Erythroblast (primary cell): ENCODE data around the gene C22orf15.

Experiments
- GATA1 ChIP-seq: IDR thresholded peaks from 2 replicates; pipeline ENCODE4 v1.6.1; 2011; ENCODE audit warnings: low read depth, mild to moderate bottlenecking, control low read depth, low read length, moderate library complexity
- POLR2A ChIP-seq: IDR thresholded peaks from 2 replicates; pipeline ENCODE4 v1.6.1; 2011; ENCODE audit warnings: mild to moderate bottlenecking, low read length

GRCh38 chr22:23779083-23779482 lies 16.3 kb downstream of the C22orf15 start:
- TF ChIP-seq POLR2A (no peak), GATA1 (no peak)
